ENCODE measurements around the gene XPNPEP2.

The XPNPEP2 gene

DNA sequence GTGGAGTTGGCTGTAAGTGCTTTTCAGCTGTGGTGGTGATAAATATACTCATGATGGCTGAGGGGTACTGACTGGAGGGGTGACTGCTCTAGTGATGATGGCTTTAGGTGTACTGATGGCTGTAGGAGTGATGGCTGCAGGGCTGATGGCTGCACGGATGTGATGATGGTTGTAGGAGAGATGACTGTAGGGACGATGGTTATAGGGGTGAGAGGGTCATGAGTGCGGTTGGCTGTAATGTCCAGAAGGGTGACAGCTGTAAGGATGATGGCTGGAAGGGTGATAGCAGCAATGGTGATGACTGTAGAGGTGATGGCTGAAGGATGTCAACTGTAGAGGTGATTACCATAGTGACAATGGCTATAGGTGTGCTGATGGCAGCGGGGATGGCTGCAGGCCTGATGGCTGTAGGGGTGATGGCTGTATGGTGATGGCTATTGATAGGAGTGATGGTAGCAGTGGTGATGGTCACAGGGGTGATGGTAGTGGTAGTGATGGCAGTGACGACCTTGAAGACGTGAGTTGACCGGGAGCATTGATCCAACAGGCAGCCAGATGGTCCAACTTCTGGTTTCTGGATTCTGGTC lies 40.4 kb downstream of the XPNPEP2 start:
- DNase-seq: no peak
- ATAC-seq: no peak

DNA sequence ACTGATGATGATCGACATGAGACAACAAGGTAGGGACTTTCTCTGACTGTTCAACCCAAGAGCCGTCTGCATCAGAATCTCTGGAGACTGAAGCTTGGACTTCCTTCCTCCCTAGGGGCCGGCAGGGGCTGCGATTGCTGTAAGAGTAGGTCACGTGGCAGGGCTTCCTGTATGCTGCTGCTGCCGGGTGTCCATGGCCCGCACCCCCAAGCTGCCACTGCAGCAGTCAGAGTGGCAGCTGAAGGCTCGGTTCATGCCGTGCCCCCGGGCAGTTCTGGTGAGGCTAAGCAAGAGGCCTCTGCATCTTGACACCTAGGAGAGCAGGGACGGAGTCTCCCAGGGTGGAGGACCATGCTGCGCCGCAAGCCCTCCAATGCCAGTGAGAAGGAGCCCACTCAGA lies 41.0 kb downstream of the XPNPEP2 start, which contains the start of gene SASH3:
Gene SASH3 (plus strand): TSS at position 203 of the 400 bp plus-strand sequence. CDS start 149 bp downstream, at position 352.
- DNase-seq (peak; percentile 72), ATAC-seq (peak; percentile 16)

- ATAC-seq (no peak), DNase-seq (peak; percentile 28)
Measured at GRCh38 chrX:129780441-129781105, 41.8 kb downstream of the XPNPEP2 start.

DNA sequence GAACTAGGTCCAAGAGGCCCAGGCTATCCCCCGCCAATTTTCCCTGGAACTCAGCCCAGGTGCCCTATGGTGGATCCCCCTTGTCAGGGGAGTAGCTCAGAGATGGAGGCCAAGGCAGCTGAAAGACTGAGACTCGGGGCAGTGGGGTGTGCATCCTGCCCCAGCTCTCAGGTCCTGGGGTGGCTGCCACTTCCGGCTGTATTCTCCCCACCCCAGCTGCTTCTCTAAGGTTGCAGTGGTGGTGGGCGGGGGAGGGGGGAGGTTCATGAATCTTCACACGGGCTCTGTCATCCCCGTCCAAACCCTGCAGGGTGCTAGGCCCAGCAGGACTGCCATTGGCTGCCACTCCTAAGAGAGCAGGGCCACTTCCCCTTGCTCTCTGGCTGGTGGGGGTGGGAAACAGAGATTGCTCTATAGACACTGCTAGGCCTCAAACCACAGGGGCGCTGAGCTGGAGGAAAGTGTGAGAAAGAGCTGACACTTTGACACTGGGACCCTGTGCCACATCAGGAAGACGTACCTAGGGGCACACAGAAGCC lies 42.4 kb downstream of the XPNPEP2 start:
- DNase-seq: peak; percentile 79
- peak; percentile 92 for ATAC-seq

GRCh38 chrX:129781680-129782495 lies 43.1 kb downstream of the XPNPEP2 start:
- peak; percentile 46 for DNase-seq
- peak; percentile 24 for ATAC-seq

DNA sequence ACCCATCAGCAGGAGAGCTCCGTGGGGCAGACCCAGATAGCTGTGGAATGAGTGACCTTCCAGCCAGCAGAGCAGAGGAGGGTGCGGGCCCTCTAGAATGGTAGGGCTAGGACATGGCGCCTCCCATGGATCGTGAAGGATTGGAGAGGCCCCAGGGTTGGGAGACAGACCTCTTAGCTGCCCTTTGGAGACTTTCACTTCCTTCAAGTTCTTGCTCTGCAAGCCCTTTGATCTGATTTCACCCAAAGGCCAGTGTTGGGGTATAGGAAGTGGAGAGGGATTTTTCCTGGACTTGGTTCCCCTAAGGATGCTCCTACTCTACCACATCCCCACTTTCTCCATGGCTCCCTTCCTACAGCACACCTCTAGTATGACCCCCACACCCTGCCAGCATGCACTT lies 43.9 kb downstream of the XPNPEP2 start:
- DNase-seq (no peak), ATAC-seq (no peak)

- no peak for DNase-seq
- ATAC-seq: no peak
Measured at GRCh38 chrX:129783291-129783713, 44.5 kb downstream of the XPNPEP2 start.

GRCh38 chrX:129784371-129784770 lies 45.6 kb downstream of the XPNPEP2 start:
- DNase-seq (no peak), ATAC-seq (no peak)

DNA sequence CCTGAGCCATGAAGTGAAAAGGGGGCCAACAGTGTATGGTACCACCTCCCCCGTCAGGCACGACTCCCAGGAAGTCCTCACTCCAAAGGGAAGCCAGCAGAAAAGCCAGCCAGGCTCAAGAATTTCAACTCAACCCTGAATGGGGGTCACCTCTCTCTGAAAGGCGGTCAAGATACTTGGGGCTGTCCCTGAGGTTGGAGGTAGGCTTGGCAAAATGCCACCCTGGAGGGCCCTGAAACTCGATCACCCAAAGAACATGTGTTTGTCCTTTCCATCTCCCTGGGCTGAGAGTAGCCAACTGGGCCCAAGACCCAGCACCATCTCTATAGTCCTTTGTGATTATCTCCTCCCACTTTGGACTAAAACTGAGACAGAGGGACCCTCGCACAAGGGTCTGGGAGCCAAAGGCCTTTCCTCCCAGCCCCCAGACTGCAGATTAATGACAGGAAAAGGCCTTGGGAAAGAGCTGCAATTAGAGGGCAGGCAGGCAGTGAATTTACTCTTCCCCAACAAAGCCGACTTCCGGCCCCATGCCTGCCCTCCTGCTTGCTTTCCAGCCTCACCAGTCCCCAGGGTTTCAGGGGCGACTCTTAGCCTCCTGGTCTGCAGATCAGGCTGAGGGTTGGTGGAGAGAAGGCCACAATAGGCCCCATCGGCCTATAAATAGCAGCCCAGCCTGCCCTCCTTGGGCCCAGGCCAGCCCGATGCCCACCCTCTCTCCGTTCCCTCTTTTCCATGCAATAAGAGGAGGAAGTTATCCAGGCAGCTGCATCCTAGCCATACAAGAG lies 46.6 kb downstream of the XPNPEP2 start:
- no peak for DNase-seq
- ATAC-seq: no peak

- no peak for DNase-seq
- ATAC-seq: no peak
Measured at GRCh38 chrX:129786210-129786651, 47.5 kb downstream of the XPNPEP2 start.

DNA sequence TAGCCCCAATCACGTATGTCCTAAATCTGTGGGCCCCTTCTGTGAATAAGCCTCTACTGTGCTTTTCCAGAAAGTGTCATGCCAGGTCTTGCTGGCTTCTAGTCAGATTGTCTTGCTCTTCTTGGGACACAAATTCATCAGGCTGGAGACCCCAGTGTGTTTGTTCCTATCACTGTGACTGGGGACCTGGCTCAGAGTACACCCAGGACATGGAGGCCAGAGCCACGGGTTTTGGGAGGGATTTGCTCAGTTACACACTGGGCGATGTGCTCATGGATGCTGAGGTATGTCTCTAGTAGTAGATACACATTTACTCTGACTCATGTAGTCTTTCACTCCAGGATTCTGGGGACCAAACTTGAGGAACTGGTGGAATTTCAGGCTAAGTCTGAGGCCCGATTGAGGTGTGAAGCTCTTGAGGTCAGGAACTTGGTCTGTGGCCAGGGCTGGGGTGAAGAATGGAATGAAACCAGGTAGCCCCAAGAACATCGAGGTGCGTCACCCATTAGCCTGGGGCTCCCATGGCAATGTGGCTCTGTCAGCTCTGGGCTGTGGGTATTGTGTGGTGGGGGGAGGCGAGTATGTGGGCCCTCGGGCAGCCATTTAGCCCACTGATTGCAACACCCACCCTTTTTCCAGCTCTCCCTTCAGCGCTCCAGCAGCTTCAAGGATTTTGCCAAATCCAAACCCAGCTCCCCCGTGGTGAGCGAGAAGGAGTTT lies 48.7 kb downstream of the XPNPEP2 start:
- ATAC-seq (no peak), DNase-seq (no peak)

DNA sequence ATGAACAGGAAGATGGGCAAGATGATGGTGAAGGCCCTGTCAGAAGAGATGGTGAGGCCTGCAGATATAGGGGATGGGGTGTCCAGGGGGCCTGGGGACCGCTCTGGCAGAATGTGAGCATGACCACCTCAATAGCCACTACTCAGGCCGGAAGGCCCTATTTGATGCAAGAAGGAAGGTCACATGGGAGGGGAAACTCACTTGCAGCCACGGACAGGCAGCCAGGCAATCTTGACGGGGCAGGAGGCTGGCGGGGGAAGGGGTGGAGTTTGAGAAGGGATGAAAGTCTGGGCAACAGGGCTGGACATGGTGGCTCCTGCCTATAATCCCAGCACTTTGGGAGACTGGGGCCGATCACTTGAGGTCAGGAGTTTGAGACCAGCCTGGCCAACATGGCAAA lies 49.7 kb downstream of the XPNPEP2 start:
- no peak for DNase-seq
- ATAC-seq: no peak

DNA sequence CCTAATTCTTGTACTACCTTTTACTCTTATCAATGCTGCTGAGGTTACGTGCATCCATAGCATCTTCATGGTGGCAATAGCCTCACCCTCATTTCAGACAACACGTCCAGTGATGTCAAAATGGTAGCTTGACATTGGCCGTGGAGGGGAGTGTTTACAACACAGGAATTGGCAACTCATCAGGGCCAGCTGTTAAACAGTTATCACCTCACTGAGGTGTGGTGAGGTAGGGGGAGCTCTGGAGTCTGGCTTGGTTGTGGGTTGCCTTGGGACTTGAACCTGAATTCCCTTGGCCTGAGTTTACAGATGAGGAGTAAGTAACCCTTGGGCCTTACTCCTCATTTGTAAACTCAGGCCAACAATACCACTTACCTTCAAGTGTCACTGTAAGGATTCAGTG lies 51.4 kb downstream of the XPNPEP2 start:
- DNase-seq (no peak), ATAC-seq (no peak)

DNA sequence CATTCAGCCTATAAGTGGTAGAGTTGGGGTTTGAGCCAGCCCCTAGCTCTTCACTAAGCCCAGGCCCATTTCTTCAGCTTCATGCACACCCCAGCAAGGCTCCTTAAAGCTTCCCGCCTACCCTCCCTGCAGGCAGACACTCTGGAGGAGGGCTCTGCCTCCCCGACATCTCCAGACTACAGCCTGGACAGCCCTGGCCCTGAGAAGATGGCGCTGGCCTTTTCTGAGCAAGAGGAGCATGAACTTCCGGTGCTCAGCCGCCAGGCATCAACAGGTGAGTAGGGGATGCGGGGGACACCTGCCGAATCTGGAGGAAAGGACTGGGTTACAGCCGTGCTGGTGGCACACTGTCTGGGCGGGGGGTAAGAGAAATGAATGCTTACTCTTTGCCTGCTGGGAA lies 52.0 kb downstream of the XPNPEP2 start:
- DNase-seq (no peak), ATAC-seq (no peak)

GRCh38 chrX:129791336-129791735 lies 52.6 kb downstream of the XPNPEP2 start:
- no peak for DNase-seq

DNA sequence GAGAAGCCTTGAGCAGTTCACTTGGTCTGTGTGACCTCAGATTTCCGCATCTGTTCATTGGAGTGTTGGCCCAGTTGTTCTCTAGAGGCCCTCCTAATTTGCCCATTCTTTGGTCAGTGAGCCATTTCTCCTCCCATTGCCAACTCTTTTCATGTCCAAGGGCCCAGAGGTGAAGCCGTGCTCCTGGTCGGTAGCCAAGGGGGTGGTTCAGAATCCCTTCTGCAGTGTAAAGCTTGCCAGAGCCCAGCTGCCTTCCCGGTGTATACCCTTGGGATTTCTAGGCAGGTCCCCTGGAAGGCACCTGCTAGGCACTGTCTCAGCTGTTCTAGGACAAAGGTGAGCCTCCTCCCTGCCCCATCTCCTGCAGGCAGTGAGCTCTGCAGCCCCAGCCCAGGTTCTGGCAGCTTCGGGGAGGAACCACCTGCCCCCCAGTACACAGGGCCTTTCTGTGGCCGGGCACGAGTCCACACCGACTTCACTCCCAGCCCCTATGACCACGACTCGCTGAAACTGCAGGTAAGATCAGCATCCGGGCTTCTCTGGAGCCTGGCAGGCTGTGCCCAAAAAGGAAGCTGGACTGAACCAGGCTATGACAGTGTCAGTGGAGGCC lies 53.3 kb downstream of the XPNPEP2 start:
- ATAC-seq (no peak), DNase-seq (no peak)

More at GRCh38 chrX:129791336-129791735, 52.6 kb downstream of the XPNPEP2 start:
- ATAC-seq: no peak

- ATAC-seq (no peak), DNase-seq (no peak)
Measured at GRCh38 chrX:129792586-129793291, 54.0 kb downstream of the XPNPEP2 start.

DNA sequence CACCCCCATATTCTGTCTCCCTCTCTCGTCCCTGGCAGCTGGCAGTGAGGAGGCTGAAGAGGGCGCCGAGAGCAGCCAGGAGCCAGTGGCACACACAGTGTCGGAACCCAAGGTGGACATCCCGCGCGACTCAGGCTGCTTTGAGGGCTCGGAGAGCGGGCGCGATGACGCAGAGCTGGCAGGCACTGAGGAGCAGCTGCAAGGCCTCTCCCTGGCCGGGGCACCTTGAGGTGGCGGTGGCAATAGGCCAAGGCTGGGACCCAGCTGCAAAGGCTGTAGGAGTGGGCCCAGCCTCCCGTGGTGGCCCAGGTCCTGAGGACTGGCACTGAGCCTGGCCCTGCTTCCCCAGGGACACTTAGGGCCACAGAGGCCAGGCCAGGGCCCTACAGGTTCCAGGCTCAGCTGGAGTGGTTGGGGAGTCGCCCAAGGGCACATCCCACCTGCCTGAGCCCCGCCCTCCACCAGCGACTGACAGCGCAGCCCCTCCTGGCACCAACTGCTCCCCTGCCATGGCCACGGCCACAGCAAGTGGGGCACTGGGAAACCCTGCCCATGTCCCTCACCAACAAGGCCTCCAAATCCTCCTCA lies 54.9 kb downstream of the XPNPEP2 start:
- ATAC-seq: no peak

DNA sequence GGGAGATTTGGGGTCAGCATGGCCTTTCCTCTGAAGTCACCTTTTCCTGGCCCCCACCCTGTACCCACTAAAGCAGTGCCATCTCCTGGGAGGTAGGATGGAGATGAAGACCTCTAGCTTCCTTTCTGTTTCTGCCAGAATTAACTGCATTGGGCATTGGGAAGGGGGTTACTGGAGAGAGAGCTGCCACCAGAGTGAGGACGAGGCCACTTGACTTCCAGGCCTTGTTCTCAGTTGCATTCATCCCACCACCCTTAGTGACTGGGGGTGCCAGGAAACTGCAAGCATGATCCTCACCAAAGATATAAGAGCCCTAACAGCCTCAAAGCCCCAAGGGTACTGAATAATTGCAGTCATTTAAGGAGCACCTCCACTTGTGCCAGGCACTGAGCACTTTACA lies 56.8 kb downstream of the XPNPEP2 start:
- no peak for ATAC-seq

More for the DNA sequence above, 54.9 kb downstream of the XPNPEP2 start:
- no peak for DNase-seq

More for the DNA sequence above, 56.8 kb downstream of the XPNPEP2 start:
- no peak for DNase-seq

All from stimulated activated naive CD8-positive, alpha-beta T cell treated with anti-CD3 and anti-CD28 coated beads, Interleukin-15, Interleukin-2, amounts not matched to agents 100 U/mL and 50 U/mL, for 24 hours (primary cell).